ENCODE results near the gene FKBP4.

- TF ChIP-seq CTCF (conservative IDR thresholded peaks at IDR 0.05) (no peak), ZFX (IDR thresholded peaks at IDR 0.05) (no peak)
Measured at GRCh38 chr12:2833810-2834209, 39.0 kb downstream of the FKBP4 start.
